Omental fat pad (tissue), 4 donors: Measurements from ENCODE around the gene SYNJ2. TPM values are rescaled to one million over a fixed set of nuclear protein-coding genes. Genes with fewer than 3 reads are reported as not detected.

Experiments used
- ATAC-seq: fragments of 150-250 bp; one replicate; pipeline ENCODE4 v1.9.1; 2016; ENCODE audit warnings: mild to moderate bottlenecking, moderate library complexity; ENCODE audit not compliant: low FRiP score
- DNase-seq: peaks from one replicate; pipeline ENCODE4 v3.0.0-alpha.2; 2019; ENCODE audit warnings: low spot score
- CTCF ChIP-seq, 3 donors: fragments of 450-650 bp; IDR thresholded peaks; one replicate each; pipeline ENCODE4 v1.5.1; 2016 to 2017; ENCODE audit warnings: antibody characterized with exemption in 3 of 3, mild to moderate bottlenecking in 3 of 3, moderate library complexity in 2 of 3
- total RNA-seq, 4 donors: library from RNA; depleted of rRNA; stranded (reverse); fragments of >200 nt; gene quantifications; one replicate each; pipeline ENCODE4 v1.1.0, GENCODE V29; 2016

Gene SYNJ2
- total RNA-seq, 4 donors from 2014 or later, result 2.3 to 27.6 (median 6.4) TPM

GRCh38 chr6:158109748-158110147 is 128.1 kb downstream of the SYNJ2 start:
- TF ChIP-seq CTCF (IDR thresholded peaks at IDR 0.05), result no peak
- no peak for ATAC-seq
- no peak for DNase-seq

DNA sequence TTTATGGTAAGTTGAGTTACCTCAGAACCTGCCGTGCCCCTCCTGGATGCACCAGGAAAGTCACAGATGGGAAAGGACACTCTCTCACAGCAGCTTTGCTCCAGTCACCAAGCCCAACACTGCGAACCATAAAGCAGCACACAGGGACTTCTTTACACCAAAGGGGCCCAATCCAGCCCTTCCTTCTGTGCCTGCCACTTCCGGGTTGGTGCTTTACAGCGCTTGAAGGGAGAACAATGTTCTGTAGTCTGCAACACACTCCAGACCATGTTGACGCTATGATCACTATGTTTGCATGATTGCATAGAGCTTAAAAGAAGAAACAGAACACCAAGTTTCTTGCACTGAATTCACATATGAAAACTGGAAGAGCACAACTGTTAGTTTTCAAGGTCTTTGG is 129.3 kb downstream of the SYNJ2 start:
- no peak for DNase-seq
- no peak for ATAC-seq
- no peak for TF ChIP-seq CTCF (IDR thresholded peaks at IDR 0.05)

GRCh38 chr6:158111987-158112386 is 130.3 kb downstream of the SYNJ2 start:
- TF ChIP-seq CTCF (IDR thresholded peaks at IDR 0.05), result no peak
- ATAC-seq (no peak), DNase-seq (no peak)

DNA sequence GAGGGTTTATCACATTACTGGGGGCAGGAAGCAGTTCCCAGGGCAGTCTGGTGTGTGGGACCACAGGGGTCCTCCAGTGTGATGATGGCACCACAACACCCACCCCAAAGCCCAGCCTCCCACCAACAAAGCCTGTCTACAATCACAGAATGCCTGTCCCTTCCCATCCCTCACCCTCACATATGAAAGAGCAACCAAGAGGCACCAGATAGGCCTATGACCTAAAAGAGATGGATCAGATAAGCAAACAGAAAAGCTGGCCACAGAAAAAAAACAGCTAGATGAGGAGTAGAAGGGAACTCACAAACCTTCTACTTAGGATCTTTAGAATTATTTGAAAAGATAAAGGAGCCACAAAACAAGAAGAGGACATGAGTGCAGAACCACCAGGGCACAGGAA is 132.1 kb downstream of the SYNJ2 start:
- ATAC-seq, result no peak
- no peak for TF ChIP-seq CTCF (IDR thresholded peaks at IDR 0.05)
- no peak for DNase-seq

- DNase-seq (no peak), ATAC-seq (no peak)
- TF ChIP-seq CTCF (IDR thresholded peaks at IDR 0.05), result no peak
Observed at GRCh38 chr6:158115102-158115501, 133.4 kb downstream of the SYNJ2 start.

DNA sequence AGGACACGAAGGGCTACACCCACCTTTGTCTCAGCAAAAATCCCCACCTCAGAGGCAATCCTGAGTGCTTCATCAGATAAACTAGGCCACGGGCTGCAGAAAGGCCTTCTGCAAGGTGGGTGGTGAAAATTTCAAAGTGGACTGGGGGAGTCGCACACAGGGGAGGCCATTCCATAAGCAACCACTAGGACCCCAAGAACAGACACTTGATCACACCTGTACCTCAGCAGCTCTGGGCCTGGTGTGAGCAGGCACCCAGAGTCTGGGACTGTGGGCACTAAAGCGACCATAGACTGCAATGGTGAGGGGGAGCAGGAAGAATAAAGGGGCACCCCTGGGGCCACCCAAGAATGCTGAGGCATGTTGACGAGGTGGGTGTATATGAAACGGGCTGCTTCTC is 133.8 kb downstream of the SYNJ2 start:
- DNase-seq (no peak), ATAC-seq (no peak)
- no peak for TF ChIP-seq CTCF (IDR thresholded peaks at IDR 0.05)

DNA sequence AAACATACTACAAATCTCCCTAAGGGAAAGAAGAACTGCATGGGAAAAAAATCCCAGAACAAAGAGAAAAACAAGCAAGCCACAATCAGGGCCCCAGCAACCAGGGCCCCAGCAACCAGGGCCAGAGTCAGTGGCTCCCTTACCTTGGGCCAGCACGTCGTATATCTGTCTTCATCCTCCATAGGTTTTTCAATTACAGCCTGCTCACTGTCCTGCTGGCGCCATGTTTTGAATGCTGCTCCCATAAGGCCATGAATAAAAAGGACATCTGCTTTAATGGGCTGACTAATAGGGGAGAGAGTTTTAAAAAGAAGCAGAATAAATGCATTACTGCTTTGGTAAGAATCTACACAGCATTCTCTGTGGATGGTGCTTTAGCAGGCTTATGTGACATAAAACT is 137.2 kb downstream of the SYNJ2 start:
- no peak for ATAC-seq
- no peak for TF ChIP-seq CTCF (IDR thresholded peaks at IDR 0.05)

More for the DNA sequence above, 137.2 kb downstream of the SYNJ2 start:
- DNase-seq, result no peak
